K562 treated with DMSO at 1 percent for 24 hours (cell line): ENCODE measurements around the gene SOX6. TPM values are rescaled to one million over a fixed set of nuclear protein-coding genes. Genes with fewer than 3 reads are reported as not detected.

Experiments
- total RNA-seq: library from RNA; unstranded; fragments of 300-600 nt; gene quantifications from 2 replicates; pipeline ENCODE4 v1.2.3, GENCODE V29; 2022; ENCODE audit warnings: low read depth; ENCODE audit not compliant: insufficient read depth

Gene SOX6
- 3.6 and 5.0 TPM in 2 replicates for total RNA-seq

DNA sequence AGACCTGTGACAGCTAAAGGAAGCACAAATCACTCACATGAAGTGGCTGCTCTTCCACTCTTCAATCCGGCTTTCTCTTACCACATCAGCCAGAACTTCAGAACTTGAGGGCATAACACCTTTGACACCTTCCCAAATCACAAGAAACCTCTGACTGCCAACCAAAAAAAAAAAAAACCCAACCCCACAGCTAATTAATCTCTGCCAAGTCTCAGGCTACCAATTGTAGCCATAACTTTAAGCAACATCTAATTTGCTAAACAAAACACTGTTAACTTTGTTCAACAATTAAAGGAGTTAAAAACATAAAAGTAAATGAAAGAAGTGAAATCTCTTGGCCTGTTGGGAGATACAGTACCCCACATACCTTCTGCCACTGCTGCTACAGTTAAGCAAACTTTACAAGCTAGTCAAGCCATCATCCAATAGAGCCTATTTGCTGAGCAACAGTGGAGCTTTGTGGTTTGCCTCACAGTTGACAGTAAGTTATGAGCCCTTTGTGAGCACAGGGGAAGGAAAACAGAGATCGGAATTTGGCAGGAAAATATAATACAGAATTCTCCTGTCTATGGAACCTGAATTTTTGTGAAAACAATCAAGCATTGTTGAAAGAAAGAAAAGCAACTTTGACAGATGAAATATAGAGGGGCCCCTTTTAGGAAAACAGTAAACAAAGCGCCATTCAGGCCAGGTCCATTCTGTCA is at the start of gene SOX6:
Gene SOX6 (minus strand): TSS at position 490 of the 704 bp plus-strand sequence. CDS start 15,298 bp downstream, outside the sequence.

